GM21619 (cell line): Measurements from ENCODE around the gene RPUSD1.
"Not testable (repeated sequence)": the region's sequence is repeated elsewhere in the genome, so short reads cannot be mapped to it uniquely, and the experiment has no call there.

Experiments
- ATAC-seq: cut with Tn5 transposase; IDR thresholded peaks from one replicate; pipeline ENCODE4 v1.9.1; 2021; ENCODE audit not compliant: unreplicated experiment

The RPUSD1 gene

GRCh38 chr16:785563-786535 lies 2.3 kb downstream of the RPUSD1 start:
- ATAC-seq = no peak

GRCh38 chr16:784431-784830 lies 3.8 kb downstream of the RPUSD1 start:
- no peak for ATAC-seq

GRCh38 chr16:783404-784161 lies 4.6 kb downstream of the RPUSD1 start:
- ATAC-seq = no peak

GRCh38 chr16:782766-783403 lies 5.3 kb downstream of the RPUSD1 start:
- no peak for ATAC-seq

GRCh38 chr16:782258-782657 lies 5.9 kb downstream of the RPUSD1 start:
- no peak for ATAC-seq

GRCh38 chr16:781346-782010 lies 6.7 kb downstream of the RPUSD1 start:
- no peak for ATAC-seq

- ATAC-seq = no peak
Measured at GRCh38 chr16:780296-780695, 7.9 kb downstream of the RPUSD1 start.

- ATAC-seq = no peak
Measured at GRCh38 chr16:779561-779960, 8.6 kb downstream of the RPUSD1 start.

- no peak for ATAC-seq
Measured at GRCh38 chr16:778909-779527, 9.2 kb downstream of the RPUSD1 start.

- ATAC-seq = no peak
Measured at GRCh38 chr16:778447-778846, 9.7 kb downstream of the RPUSD1 start.

GRCh38 chr16:777826-778225 lies 10.4 kb downstream of the RPUSD1 start:
- no peak for ATAC-seq

GRCh38 chr16:776824-777223 lies 11.4 kb downstream of the RPUSD1 start:
- ATAC-seq = no peak

- ATAC-seq = not testable (repeated sequence)
Measured at GRCh38 chr16:776298-776697, 11.9 kb downstream of the RPUSD1 start.

GRCh38 chr16:775236-775796 lies 12.9 kb downstream of the RPUSD1 start:
- ATAC-seq = no peak

GRCh38 chr16:774086-775001 lies 13.8 kb downstream of the RPUSD1 start:
- no peak for ATAC-seq

- ATAC-seq = no peak
Measured at GRCh38 chr16:772959-773358, 15.2 kb downstream of the RPUSD1 start.

- no peak for ATAC-seq
Measured at GRCh38 chr16:770411-770810, 17.8 kb downstream of the RPUSD1 start.

- ATAC-seq = no peak
Measured at GRCh38 chr16:769934-770333, 18.2 kb downstream of the RPUSD1 start.

- ATAC-seq = no peak
Measured at GRCh38 chr16:769184-769784, 18.9 kb downstream of the RPUSD1 start.
